ENCODE results near the gene ABCA12. TPM values are rescaled to one million over a fixed set of nuclear protein-coding genes. Genes with fewer than 3 reads are reported as not detected.

ABCA12 gene
- total RNA-seq, 1 donor from 2014 or later, result not detected

- H3K9me3 Mint-ChIP-seq, result no peaks in the 10 kb centered on the region
- TF ChIP-seq CTCF (IDR thresholded peaks at IDR 0.05), result no peak
- CTCF ChIA-PET, result no interaction called here
These were observed 119.3 kb downstream of the ABCA12 start for GRCh38 chr2:215019085-215019484.

GRCh38 chr2:215015421-215015820, 123.0 kb downstream of the ABCA12 start:
- Mint-ChIP-seq H3K27ac (no peak overlapping the region), H3K27me3 (no peaks in the 10 kb centered on the region), H3K4me1 (peaks cover 4% of the 10 kb centered on the region), H3K36me3 (ENCODE audit: low read depth) (no peaks in the 10 kb centered on the region), H3K9me3 (no peaks in the 10 kb centered on the region), H3K4me3 (no peak overlapping the region)
- ChIA-PET CTCF (no interaction called here), POLR2A (no interaction called here)
- intact Hi-C loops (cut with micrococcal nuclease), result no loop called here
- no peak for ATAC-seq (ENCODE audit: low read depth)
- no peak for TF ChIP-seq CTCF (IDR thresholded peaks at IDR 0.05)
- DNase-seq, result no peak

More at GRCh38 chr2:215019085-215019484, 119.3 kb downstream of the ABCA12 start:
- Mint-ChIP-seq H3K36me3 (ENCODE audit: low read depth) (no peaks in the 10 kb centered on the region), H3K4me3 (no peak overlapping the region), H3K27me3 (no peaks in the 10 kb centered on the region), H3K27ac (no peak overlapping the region), H3K4me1 (peaks cover 4% of the 10 kb centered on the region)
- intact Hi-C loops (cut with micrococcal nuclease), result no loop called here
- no peak for DNase-seq
- POLR2A ChIA-PET, result no interaction called here
- ATAC-seq (ENCODE audit: low read depth), result no peak

GRCh38 chr2:215010390-215010789, 128.0 kb downstream of the ABCA12 start:
- Mint-ChIP-seq H3K36me3 (ENCODE audit: low read depth) (no peaks in the 10 kb centered on the region), H3K27me3 (no peaks in the 10 kb centered on the region), H3K9me3 (no peaks in the 10 kb centered on the region), H3K4me1 (no peaks in the 10 kb centered on the region), H3K4me3 (no peak overlapping the region), H3K27ac (no peak overlapping the region)
- TF ChIP-seq CTCF (IDR thresholded peaks at IDR 0.05), result no peak
- ChIA-PET POLR2A (no interaction called here), CTCF (no interaction called here)
- no peak for ATAC-seq (ENCODE audit: low read depth)
- DNase-seq, result no peak
- intact Hi-C loops (cut with micrococcal nuclease), result no loop called here

- no peaks in the 10 kb centered on the region for H3K9me3 Mint-ChIP-seq
- DNase-seq, result no peak
- no peak for TF ChIP-seq CTCF (IDR thresholded peaks at IDR 0.05)
- intact Hi-C loops (cut with micrococcal nuclease), result no loop called here
- H3K27ac Mint-ChIP-seq, result no peak overlapping the region
- H3K4me1 Mint-ChIP-seq, result no peaks in the 10 kb centered on the region
- H3K27me3 Mint-ChIP-seq, result no peaks in the 10 kb centered on the region
- ChIA-PET CTCF (no interaction called here), POLR2A (no interaction called here)
- no peak overlapping the region for H3K4me3 Mint-ChIP-seq
- H3K36me3 Mint-ChIP-seq (ENCODE audit: low read depth), result no peaks in the 10 kb centered on the region
- no peak for ATAC-seq (ENCODE audit: low read depth)
These were observed 135.4 kb downstream of the ABCA12 start for GRCh38 chr2:215003001-215003400.

GRCh38 chr2:215002500-215002899, 135.9 kb downstream of the ABCA12 start:
- no peaks in the 10 kb centered on the region for H3K4me1 Mint-ChIP-seq
- no peaks in the 10 kb centered on the region for H3K27me3 Mint-ChIP-seq
- H3K4me3 Mint-ChIP-seq, result no peak overlapping the region
- no peaks in the 10 kb centered on the region for H3K36me3 Mint-ChIP-seq (ENCODE audit: low read depth)
- H3K9me3 Mint-ChIP-seq, result no peaks in the 10 kb centered on the region
- no peak for TF ChIP-seq CTCF (IDR thresholded peaks at IDR 0.05)
- intact Hi-C loops (cut with micrococcal nuclease), result no loop called here
- ChIA-PET POLR2A (no interaction called here), CTCF (no interaction called here)
- DNase-seq, result no peak
- ATAC-seq (ENCODE audit: low read depth), result no peak
- no peak overlapping the region for H3K27ac Mint-ChIP-seq

Measured in activated B cell treated with CpG ODN at 0.5 μM for 24 hours (primary cell).